SU-DHL-6 (cell line): ENCODE results near the gene BPIFA3.

ENCODE experiments used
- H2AFZ ChIP-seq: fragments of 200-600 bp; sonication (generic); 2 replicates; pipeline ENCODE4 v1.6.1; 2014; ENCODE audit warnings: low read depth, mild to moderate bottlenecking, moderate library complexity, mixed read lengths, antibody characterized with exemption, low read length; ENCODE audit not compliant: severe bottlenecking
- H3F3A ChIP-seq: fragments of 200-600 bp; shearing (Covaris generic); 2 replicates; pipeline ENCODE4 v1.6.0; 2016; ENCODE audit warnings: antibody characterized with exemption, mild to moderate bottlenecking; ENCODE audit not compliant: insufficient read depth
- H3K27ac ChIP-seq: fragments of 200-600 bp; sonication (generic); 2 replicates; pipeline ENCODE4 v1.5.1; 2016; ENCODE audit warnings: low read depth, mild to moderate bottlenecking, low read length, moderate library complexity, mixed read lengths
- H3K27me3 ChIP-seq: fragments of 200-600 bp; sonication (generic), shearing (Covaris generic); 2 replicates; pipeline ENCODE4 v1.6.0; 2014; ENCODE audit warnings: mild to moderate bottlenecking, low read length
- H3K36me3 ChIP-seq: fragments of 200-600 bp; sonication (generic); 2 replicates; pipeline ENCODE4 v1.6.1; 2014; ENCODE audit warnings: mild to moderate bottlenecking, low read length, mixed read lengths
- H3K4me2 ChIP-seq: fragments of 300-600, 200-600 bp; shearing (Covaris generic), sonication (generic); 2 replicates; pipeline ENCODE4 v1.6.0; 2014; ENCODE audit warnings: low read length, low read depth, mild to moderate bottlenecking; ENCODE audit not compliant: poor library complexity, severe bottlenecking
- H3K4me3 ChIP-seq: fragments of 200-600 bp; sonication (generic); 2 replicates; pipeline ENCODE4 v1.5.1; 2014; ENCODE audit warnings: antibody characterized with exemption, low read length, mild to moderate bottlenecking, mixed read lengths; ENCODE audit not compliant: insufficient read depth, poor library complexity, severe bottlenecking
- H3K79me2 ChIP-seq: fragments of 200-600 bp; sonication (generic); 2 replicates; pipeline ENCODE4 v1.6.1; 2014; ENCODE audit warnings: mild to moderate bottlenecking, low read length, moderate library complexity; ENCODE audit not compliant: insufficient read depth
- H3K9ac ChIP-seq: fragments of 200-600 bp; sonication (generic); 2 replicates; pipeline ENCODE4 v1.7.0; 2014; ENCODE audit warnings: mild to moderate bottlenecking, low read length
- H3K9me2 ChIP-seq: fragments of 200-600 bp; sonication (generic); replicated peaks from 2 replicates; pipeline ENCODE4 v1.6.1; 2014; ENCODE audit warnings: low read length; ENCODE audit not compliant: insufficient read depth
- H3K9me3 ChIP-seq: fragments of 200-600 bp; sonication (generic); 2 replicates; pipeline ENCODE4 v1.6.1; 2014; ENCODE audit warnings: low read length, mixed read lengths; ENCODE audit not compliant: insufficient read depth
- H4K20me1 ChIP-seq: fragments of 200-600 bp; sonication (generic); 2 replicates; pipeline ENCODE4 v1.6.1; 2014; ENCODE audit warnings: low read depth, mild to moderate bottlenecking, antibody characterized with exemption, low read length, moderate library complexity, mixed read lengths
- CTCF ChIP-seq: fragments of 200-600 bp; sonication (generic); IDR thresholded peaks from one replicate; pipeline ENCODE4 v1.5.1; 2017; ENCODE audit warnings: antibody characterized with exemption, mild to moderate bottlenecking, low read length, moderate library complexity; ENCODE audit not compliant: insufficient read depth, poor library complexity, severe bottlenecking
- EZH2phosphoT487 ChIP-seq: fragments of 200-600 bp; sonication (generic), shearing (Covaris generic); conservative IDR thresholded peaks from 2 replicates; pipeline ENCODE4 v1.6.1; 2018; ENCODE audit warnings: mild to moderate bottlenecking, antibody characterized with exemption, low read length, moderate library complexity, mixed read lengths

The BPIFA3 gene

DNA sequence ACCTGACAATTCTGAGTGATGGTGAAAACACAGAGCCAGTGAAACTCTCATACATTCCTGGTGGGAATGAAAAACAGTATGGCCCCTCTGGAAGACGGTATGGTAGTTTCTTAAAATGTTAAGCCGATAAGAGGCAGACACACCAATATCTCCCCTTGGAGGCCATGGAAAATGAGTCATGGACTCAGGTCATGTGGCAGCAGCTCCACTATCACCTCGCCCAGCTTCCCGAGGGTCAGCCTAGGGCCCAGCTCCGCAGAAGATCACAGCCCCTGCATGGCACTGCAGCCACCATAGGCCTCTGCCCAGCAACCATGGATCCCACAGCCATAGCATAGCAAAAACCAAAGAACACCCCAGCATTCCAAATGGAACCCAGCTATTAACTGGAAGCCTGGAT is 40.1 kb downstream of the BPIFA3 start:
- Histone ChIP-seq H3K36me3 (no peaks in the 10 kb centered on the region), H3K79me2 (no peaks in the 10 kb centered on the region), H3K9me3 (no peaks in the 10 kb centered on the region), H3K4me3 (no peak overlapping the region), H3K9ac (no peak overlapping the region), H3F3A (no peaks in the 10 kb centered on the region), H2AFZ (no peak overlapping the region), H3K4me2 (no peak overlapping the region), H3K27me3 (no peaks in the 10 kb centered on the region), H3K27ac (no peak overlapping the region), H3K9me2 (no peaks in the 10 kb centered on the region), H4K20me1 (no peaks in the 10 kb centered on the region)
- TF ChIP-seq CTCF, result no peak
- TF ChIP-seq EZH2phosphoT487, result no peak

DNA sequence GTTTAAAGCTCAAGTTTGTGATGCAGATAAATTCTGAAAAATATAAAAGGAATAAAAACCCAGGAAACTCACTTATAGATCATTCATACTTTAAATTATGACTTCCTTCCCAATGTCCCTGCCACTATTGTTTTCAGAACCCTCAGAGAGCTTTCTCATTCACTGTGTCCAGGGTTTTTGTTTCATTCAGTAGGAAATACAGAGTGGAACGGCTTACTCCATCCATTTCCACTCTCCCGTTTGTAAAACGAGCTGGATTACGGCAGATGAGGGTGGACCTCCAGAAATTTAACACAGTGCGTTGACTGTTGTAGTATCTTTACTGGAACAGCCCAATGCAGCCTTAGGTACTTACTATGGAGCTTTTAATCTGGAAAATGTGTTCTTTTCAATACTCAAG is 42.2 kb downstream of the BPIFA3 start:
- no peaks in the 10 kb centered on the region for H3K27me3 ChIP-seq
- H4K20me1 ChIP-seq, result no peaks in the 10 kb centered on the region
- no peaks in the 10 kb centered on the region for H3F3A ChIP-seq
- TF ChIP-seq EZH2phosphoT487, result no peak
- TF ChIP-seq CTCF, result no peak
- H3K4me3 ChIP-seq, result no peak overlapping the region
- H3K9ac ChIP-seq, result no peak overlapping the region
- no peaks in the 10 kb centered on the region for H3K9me2 ChIP-seq
- H3K36me3 ChIP-seq, result no peaks in the 10 kb centered on the region
- H3K9me3 ChIP-seq, result no peaks in the 10 kb centered on the region
- no peak overlapping the region for H3K27ac ChIP-seq
- no peak overlapping the region for H2AFZ ChIP-seq
- no peak overlapping the region for H3K4me2 ChIP-seq
- H3K79me2 ChIP-seq, result no peaks in the 10 kb centered on the region

- Histone ChIP-seq H3K4me2 (no peak overlapping the region), H4K20me1 (no peaks in the 10 kb centered on the region), H3K9me3 (no peaks in the 10 kb centered on the region)
Observed at GRCh38 chr20:33261465-33261864, 44.3 kb downstream of the BPIFA3 start.

More at GRCh38 chr20:33261465-33261864, 44.3 kb downstream of the BPIFA3 start:
- H3K79me2 ChIP-seq, result no peaks in the 10 kb centered on the region
- no peaks in the 10 kb centered on the region for H3K9me2 ChIP-seq
- H3K36me3 ChIP-seq, result no peaks in the 10 kb centered on the region
- H3F3A ChIP-seq, result no peaks in the 10 kb centered on the region
- H3K9ac ChIP-seq, result no peak overlapping the region
- H2AFZ ChIP-seq, result no peak overlapping the region
- H3K4me3 ChIP-seq, result no peak overlapping the region
- no peak for TF ChIP-seq EZH2phosphoT487
- no peak for TF ChIP-seq CTCF
- H3K27ac ChIP-seq, result no peak overlapping the region
- H3K27me3 ChIP-seq, result no peaks in the 10 kb centered on the region
